Neuronal stem cell (in vitro differentiated cells): ENCODE measurements around the gene CD320.
"Not testable (repeated sequence)": the region's sequence is repeated elsewhere in the genome, so short reads cannot be mapped to it uniquely, and the experiment has no call there.

Source experiments
- DNase-seq: peaks from one replicate; pipeline ENCODE4 v3.0.0-alpha.2; 2013; ENCODE audit warnings: low spot score
- H2AFZ ChIP-seq: one replicate; pipeline ENCODE4 v1.6.1; 2013; ENCODE audit warnings: mild to moderate bottlenecking, low read length, inconsistent platforms
- H2AK5ac ChIP-seq: 2 replicates; pipeline ENCODE4 v1.6.1; 2013; ENCODE audit warnings: low read depth, mild to moderate bottlenecking, inconsistent platforms, low read length, moderate library complexity, mixed read lengths
- H2BK120ac ChIP-seq: 2 replicates; pipeline ENCODE4 v1.6.1; 2013; ENCODE audit warnings: low read depth, mild to moderate bottlenecking, inconsistent platforms, low read length, moderate library complexity, mixed read lengths
- H2BK12ac ChIP-seq: one replicate; pipeline ENCODE4 v1.6.1; 2013; ENCODE audit warnings: low read length, inconsistent platforms
- H2BK15ac ChIP-seq: 2 replicates; pipeline ENCODE4 v1.6.1; 2013; ENCODE audit warnings: mild to moderate bottlenecking, low read length, inconsistent platforms, mixed read lengths
- H2BK5ac ChIP-seq: one replicate; pipeline ENCODE4 v1.6.1; 2013; ENCODE audit warnings: inconsistent platforms, mild to moderate bottlenecking, low read length, moderate library complexity
- H3K14ac ChIP-seq: one replicate; pipeline ENCODE4 v1.6.1; 2013; ENCODE audit warnings: low read length, inconsistent platforms
- H3K18ac ChIP-seq: 2 replicates; pipeline ENCODE4 v1.6.1; 2013; ENCODE audit warnings: low read length, inconsistent platforms
- H3K23ac ChIP-seq: 2 replicates; pipeline ENCODE4 v1.6.1; 2013; ENCODE audit warnings: low read depth, mild to moderate bottlenecking, mixed read lengths, low read length, inconsistent platforms; ENCODE audit not compliant: poor library complexity
- H3K27ac ChIP-seq: replicated peaks from 3 replicates; pipeline ENCODE4 v1.5.1; 2013; ENCODE audit warnings: low read length, inconsistent platforms
- H3K27me3 ChIP-seq, 3 experiments: 2 replicates each; pipeline ENCODE4 v1.6.1; 2013; ENCODE audit warnings: low read length in 3 of 3, mild to moderate bottlenecking in 2 of 3, inconsistent platforms in 1 of 3, low read depth in 1 of 3, mixed read lengths in 1 of 3, moderate library complexity in 1 of 3; ENCODE audit not compliant: control insufficient read depth in 3 of 3, insufficient read depth in 3 of 3
- H3K36me3 ChIP-seq, 2 donors: replicated peaks in 1 of 2; 2 replicates each; pipeline ENCODE4 v1.6.1; 2013; ENCODE audit warnings: low read length in 2 of 2; ENCODE audit not compliant: control insufficient read depth in 2 of 2, insufficient read depth in 2 of 2
- H3K4ac ChIP-seq: 2 replicates; pipeline ENCODE4 v1.6.1; 2013; ENCODE audit warnings: inconsistent platforms, mild to moderate bottlenecking, low read length, moderate library complexity
- H3K4me1 ChIP-seq, 2 donors: 1 replicate in 1 of 2; 2 replicates in 1 of 2; pipeline ENCODE4 v1.6.1; 2013; ENCODE audit warnings: low read length in 2 of 2, low read depth in 1 of 2; ENCODE audit not compliant: control insufficient read depth in 2 of 2, insufficient read depth in 1 of 2
- H3K4me2 ChIP-seq: one replicate; pipeline ENCODE4 v1.6.1; 2013; ENCODE audit warnings: mild to moderate bottlenecking, low read length, inconsistent platforms; ENCODE audit not compliant: insufficient read depth, poor library complexity, severe bottlenecking
- H3K4me3 ChIP-seq, 2 donors: 2 replicates each; pipeline ENCODE4 v1.5.1; 2013; ENCODE audit warnings: low read length in 2 of 2, mild to moderate bottlenecking in 2 of 2, inconsistent platforms in 1 of 2, moderate library complexity in 1 of 2
- H3K79me1 ChIP-seq: one replicate; pipeline ENCODE4 v1.6.1; 2013; ENCODE audit warnings: low read depth, mild to moderate bottlenecking, inconsistent platforms, low read length, moderate library complexity
- H3K9ac ChIP-seq: one replicate; pipeline ENCODE4 v1.6.1; 2013; ENCODE audit warnings: mild to moderate bottlenecking, low read depth, low read length, inconsistent platforms; ENCODE audit not compliant: poor library complexity
- H3K9me3 ChIP-seq, 2 donors: replicated peaks in 1 of 2; 2 replicates each; pipeline versions ENCODE3 to v1.6.1; 2013; ENCODE audit warnings: low read length in 2 of 2, mild to moderate bottlenecking in 2 of 2, inconsistent platforms in 1 of 2, low read depth in 1 of 2, mixed read lengths in 1 of 2, moderate library complexity in 1 of 2; ENCODE audit not compliant: control insufficient read depth in 2 of 2, insufficient read depth in 1 of 2
- H4K8ac ChIP-seq: one replicate; pipeline ENCODE4 v1.6.1; 2013; ENCODE audit warnings: low read depth, mild to moderate bottlenecking, inconsistent platforms, low read length, moderate library complexity
- H4K91ac ChIP-seq: one replicate; pipeline ENCODE4 v1.6.1; 2013; ENCODE audit warnings: low read length, low read depth, mild to moderate bottlenecking, inconsistent platforms; ENCODE audit not compliant: poor library complexity
- WGBS, 2 donors: extraction: QIAGEN DNeasy Blood & Tissue Kit; methylation state at CpG; one replicate each; pipeline ENCODE4 v1.1.7; 2013; ENCODE audit warnings: missing lambda C conversion rate in 2 of 2, mixed read lengths in 1 of 2; ENCODE audit not compliant: insufficient read length in 2 of 2, insufficient replicate concordance in 1 of 2; ENCODE audit errors: extremely low coverage in 2 of 2; 5-methylcytosine and 5-hydroxymethylcytosine counted together

Gene CD320

GRCh38 chr19:8352845-8353244 lies 44.7 kb upstream of the CD320 start:
- H2BK12ac ChIP-seq, H2BK5ac ChIP-seq, H2BK15ac ChIP-seq, H3K4ac ChIP-seq, H3K4me2 ChIP-seq, H3K9me3 ChIP-seq, H3K79me1 ChIP-seq, H3K4me1 ChIP-seq, H4K8ac ChIP-seq, H3K9ac ChIP-seq, H2AK5ac ChIP-seq, DNase-seq, H3K4me3 ChIP-seq, H3K23ac ChIP-seq, H2BK120ac ChIP-seq, H3K27me3 ChIP-seq, H3K14ac ChIP-seq, H3K18ac ChIP-seq, H4K91ac ChIP-seq, H3K36me3 ChIP-seq: not testable (repeated sequence)
- H2AFZ ChIP-seq, result peak overlapping the region; percentile 75
- peak overlapping the region; percentile 66 for H3K27ac ChIP-seq
- WGBS, 2 donors, result no CpG with 5 or more reads among the region's 5 CpGs

- peak overlapping the region; percentile 75 for H2AFZ ChIP-seq
- H3K4me1 ChIP-seq, result peaks cover 0 to 9% of the 10 kb centered on the region in 2 donors
- peaks cover 2% of the 10 kb centered on the region for H3K79me1 ChIP-seq
- H2BK120ac ChIP-seq, result no peak overlapping the region
- H3K4me2 ChIP-seq, result peak overlapping the region; percentile 26
- no peak overlapping the region for H2BK15ac ChIP-seq
- H3K9me3 ChIP-seq, result peaks cover 0 to 3% of the 10 kb centered on the region in 2 donors
- H3K27me3 ChIP-seq, result no peaks in the 10 kb centered on the region
- 67% methylated on average over 1 of the region's 10 CpGs; no CpG with 5 or more reads in 1 of the 2 donors for WGBS, 2 donors
- H3K4me3 ChIP-seq, result no peak overlapping the region
- no peak overlapping the region for H2BK5ac ChIP-seq
- no peaks in the 10 kb centered on the region for H3K36me3 ChIP-seq
- H2AK5ac ChIP-seq, result no peak overlapping the region
- H3K4ac ChIP-seq, result no peak overlapping the region
- DNase-seq, result no peak
- no peak overlapping the region for H3K14ac ChIP-seq
- H3K18ac ChIP-seq, result no peak overlapping the region
- peak overlapping the region; percentile 66 for H3K27ac ChIP-seq
- no peak overlapping the region for H4K91ac ChIP-seq
- H2BK12ac ChIP-seq, result no peak overlapping the region
- no peak overlapping the region for H4K8ac ChIP-seq
- H3K9ac ChIP-seq, result no peak overlapping the region
- no peak overlapping the region for H3K23ac ChIP-seq
These were observed 44.1 kb upstream of the CD320 start for GRCh38 chr19:8352134-8352827.

GRCh38 chr19:8349629-8350372 lies 41.6 kb upstream of the CD320 start:
- WGBS, 2 donors, result no CpG with 5 or more reads among the region's 8 CpGs

GRCh38 chr19:8343483-8343844 lies 35.3 kb upstream of the CD320 start:
- Histone ChIP-seq H3K4ac (no peak overlapping the region), H2AFZ (peak overlapping the region; percentile 86), H4K91ac (no peak overlapping the region), H3K9me3 (no peaks in the 10 kb centered on the region), H3K4me2 (peak overlapping the region; percentile 25), H3K79me1 (no peaks in the 10 kb centered on the region), H3K23ac (no peak overlapping the region), H3K27me3 (peaks cover 5 to 40% (median 29%) of the 10 kb centered on the region in 3 experiments), H3K4me1 (peaks cover 4 to 6% of the 10 kb centered on the region in 2 donors), H2AK5ac (no peak overlapping the region), H3K14ac (no peak overlapping the region), H2BK12ac (no peak overlapping the region), H3K18ac (no peak overlapping the region), H3K9ac (no peak overlapping the region), H2BK5ac (no peak overlapping the region), H3K4me3 (no peak overlapping the region), H2BK120ac (no peak overlapping the region), H3K27ac (no peak overlapping the region), H3K36me3 (no peaks in the 10 kb centered on the region), H2BK15ac (no peak overlapping the region), H4K8ac (no peak overlapping the region)
- no CpG with 5 or more reads among the region's 11 CpGs for WGBS, 2 donors
- no peak for DNase-seq

More at GRCh38 chr19:8349629-8350372, 41.6 kb upstream of the CD320 start:
- H3K27ac ChIP-seq, H3K9me3 ChIP-seq, H4K8ac ChIP-seq, H2BK120ac ChIP-seq, H3K27me3 ChIP-seq, H3K79me1 ChIP-seq, H3K14ac ChIP-seq, H3K4me2 ChIP-seq, H3K4ac ChIP-seq, H2BK15ac ChIP-seq, H2BK5ac ChIP-seq, H3K23ac ChIP-seq, H2AFZ ChIP-seq, H2BK12ac ChIP-seq, H3K4me3 ChIP-seq, DNase-seq, H2AK5ac ChIP-seq, H4K91ac ChIP-seq, H3K9ac ChIP-seq, H3K4me1 ChIP-seq, H3K36me3 ChIP-seq, H3K18ac ChIP-seq: not testable (repeated sequence)
